Measurements from ENCODE around the gene ALOX12B.
"Not testable (repeated sequence)": the region's sequence is repeated elsewhere in the genome, so short reads cannot be mapped to it uniquely, and the experiment has no call there.

GRCh38 chr17:8077939-8078338, 9.6 kb downstream of the ALOX12B start:
- not testable (repeated sequence) for TF ChIP-seq CTCF, POLR2A (IDR thresholded peaks at IDR 0.05)
